Liver (tissue), 3 donors: ENCODE measurements around the gene UGT3A1.
"Not testable (repeated sequence)": the region's sequence is repeated elsewhere in the genome, so short reads cannot be mapped to it uniquely, and the experiment has no call there.

ENCODE experiments used
- EGR1 ChIP-seq, 2 donors: IDR thresholded peaks; 2 replicates each; pipeline ENCODE4 v1.6.1; 2016 to 2018; ENCODE audit warnings: antibody characterized with exemption in 2 of 2, low read depth in 2 of 2
- FOXA1 ChIP-seq: IDR thresholded peaks from 2 replicates; pipeline ENCODE4 v1.6.1; 2016; ENCODE audit warnings: antibody characterized with exemption
- NR2F2 ChIP-seq: IDR thresholded peaks from 2 replicates; pipeline ENCODE4 v1.6.1; 2016; ENCODE audit warnings: antibody characterized with exemption
- RAD21 ChIP-seq, 2 donors: IDR thresholded peaks; 2 replicates each; pipeline ENCODE4 v1.6.1; 2016; ENCODE audit warnings: antibody characterized with exemption in 2 of 2, mild to moderate bottlenecking in 2 of 2
- RXRA ChIP-seq, 2 donors: IDR thresholded peaks; 2 replicates each; pipeline ENCODE4 v1.6.1; 2017 to 2018; ENCODE audit warnings: antibody characterized with exemption in 2 of 2, mild to moderate bottlenecking in 1 of 2
- TAF1 ChIP-seq: conservative IDR thresholded peaks from 2 replicates; pipeline ENCODE4 v1.6.1; 2016; ENCODE audit warnings: antibody characterized with exemption, mild to moderate bottlenecking
- TF ChIP-seq, protein P1 (sequence below): IDR thresholded peaks from 2 replicates; pipeline ENCODE4 v1.6.1; 2016; ENCODE audit warnings: antibody characterized with exemption, mild to moderate bottlenecking
- TF ChIP-seq, protein P2 (sequence below): fragments of 150-350 bp; IDR thresholded peaks from 2 replicates; pipeline ENCODE4 v1.5.1; 2017; ENCODE audit warnings: improper control_type of control experiment, low read depth, low read length; ENCODE audit not compliant: missing input control
- TF ChIP-seq, protein P3 (sequence below): IDR thresholded peaks from 2 replicates; pipeline ENCODE4 v1.6.1; 2016; ENCODE audit warnings: antibody characterized with exemption
- TF ChIP-seq, protein P4 (sequence below): IDR thresholded peaks from 2 replicates; pipeline ENCODE4 v1.6.1; 2016; ENCODE audit warnings: antibody characterized with exemption
- donor health status: healthy.
- donor health status: healthy.

DNA sequence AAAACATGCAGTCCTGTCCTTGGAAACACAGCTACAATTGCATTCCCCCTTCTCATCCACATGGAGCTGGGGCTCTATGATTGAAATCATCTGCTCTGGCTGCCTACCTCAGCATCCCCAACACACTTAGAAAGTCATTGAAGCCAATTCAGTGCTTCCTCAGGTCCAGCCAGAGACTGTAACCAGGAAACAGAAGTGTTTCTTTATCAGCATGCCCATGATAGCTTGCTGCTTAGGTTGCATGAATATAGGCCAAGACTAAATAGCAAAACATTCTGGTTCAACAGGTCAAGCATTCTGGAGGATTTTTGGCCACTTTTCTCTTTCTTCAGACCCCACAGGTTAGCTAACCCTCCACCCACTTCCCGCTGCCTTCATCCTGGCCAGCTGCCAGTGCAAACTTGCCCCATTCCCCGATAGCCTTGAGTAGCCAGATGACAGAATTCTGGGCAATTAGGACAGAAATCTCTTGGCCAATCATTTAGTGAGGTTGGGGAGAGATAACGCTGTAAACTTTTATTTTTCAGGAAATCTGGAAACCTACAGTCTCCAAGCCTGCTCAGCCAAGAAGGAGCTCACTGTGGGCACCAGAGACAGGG lies 43.4 kb upstream of the UGT3A1 start:
- not testable (repeated sequence) for TF ChIP-seq RXRA (IDR thresholded peaks at IDR 0.05); EGR1 (IDR thresholded peaks at IDR 0.05; ENCODE audit: low read depth in 2 of 2); FOXA1; TAF1; NR2F2
- TF ChIP-seq, protein P1, sequence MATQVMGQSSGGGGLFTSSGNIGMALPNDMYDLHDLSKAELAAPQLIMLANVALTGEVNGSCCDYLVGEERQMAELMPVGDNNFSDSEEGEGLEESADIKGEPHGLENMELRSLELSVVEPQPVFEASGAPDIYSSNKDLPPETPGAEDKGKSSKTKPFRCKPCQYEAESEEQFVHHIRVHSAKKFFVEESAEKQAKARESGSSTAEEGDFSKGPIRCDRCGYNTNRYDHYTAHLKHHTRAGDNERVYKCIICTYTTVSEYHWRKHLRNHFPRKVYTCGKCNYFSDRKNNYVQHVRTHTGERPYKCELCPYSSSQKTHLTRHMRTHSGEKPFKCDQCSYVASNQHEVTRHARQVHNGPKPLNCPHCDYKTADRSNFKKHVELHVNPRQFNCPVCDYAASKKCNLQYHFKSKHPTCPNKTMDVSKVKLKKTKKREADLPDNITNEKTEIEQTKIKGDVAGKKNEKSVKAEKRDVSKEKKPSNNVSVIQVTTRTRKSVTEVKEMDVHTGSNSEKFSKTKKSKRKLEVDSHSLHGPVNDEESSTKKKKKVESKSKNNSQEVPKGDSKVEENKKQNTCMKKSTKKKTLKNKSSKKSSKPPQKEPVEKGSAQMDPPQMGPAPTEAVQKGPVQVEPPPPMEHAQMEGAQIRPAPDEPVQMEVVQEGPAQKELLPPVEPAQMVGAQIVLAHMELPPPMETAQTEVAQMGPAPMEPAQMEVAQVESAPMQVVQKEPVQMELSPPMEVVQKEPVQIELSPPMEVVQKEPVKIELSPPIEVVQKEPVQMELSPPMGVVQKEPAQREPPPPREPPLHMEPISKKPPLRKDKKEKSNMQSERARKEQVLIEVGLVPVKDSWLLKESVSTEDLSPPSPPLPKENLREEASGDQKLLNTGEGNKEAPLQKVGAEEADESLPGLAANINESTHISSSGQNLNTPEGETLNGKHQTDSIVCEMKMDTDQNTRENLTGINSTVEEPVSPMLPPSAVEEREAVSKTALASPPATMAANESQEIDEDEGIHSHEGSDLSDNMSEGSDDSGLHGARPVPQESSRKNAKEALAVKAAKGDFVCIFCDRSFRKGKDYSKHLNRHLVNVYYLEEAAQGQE, result not testable (repeated sequence)
- TF ChIP-seq, protein P2, sequence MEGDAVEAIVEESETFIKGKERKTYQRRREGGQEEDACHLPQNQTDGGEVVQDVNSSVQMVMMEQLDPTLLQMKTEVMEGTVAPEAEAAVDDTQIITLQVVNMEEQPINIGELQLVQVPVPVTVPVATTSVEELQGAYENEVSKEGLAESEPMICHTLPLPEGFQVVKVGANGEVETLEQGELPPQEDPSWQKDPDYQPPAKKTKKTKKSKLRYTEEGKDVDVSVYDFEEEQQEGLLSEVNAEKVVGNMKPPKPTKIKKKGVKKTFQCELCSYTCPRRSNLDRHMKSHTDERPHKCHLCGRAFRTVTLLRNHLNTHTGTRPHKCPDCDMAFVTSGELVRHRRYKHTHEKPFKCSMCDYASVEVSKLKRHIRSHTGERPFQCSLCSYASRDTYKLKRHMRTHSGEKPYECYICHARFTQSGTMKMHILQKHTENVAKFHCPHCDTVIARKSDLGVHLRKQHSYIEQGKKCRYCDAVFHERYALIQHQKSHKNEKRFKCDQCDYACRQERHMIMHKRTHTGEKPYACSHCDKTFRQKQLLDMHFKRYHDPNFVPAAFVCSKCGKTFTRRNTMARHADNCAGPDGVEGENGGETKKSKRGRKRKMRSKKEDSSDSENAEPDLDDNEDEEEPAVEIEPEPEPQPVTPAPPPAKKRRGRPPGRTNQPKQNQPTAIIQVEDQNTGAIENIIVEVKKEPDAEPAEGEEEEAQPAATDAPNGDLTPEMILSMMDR, result not testable (repeated sequence)
- TF ChIP-seq, protein P3, sequence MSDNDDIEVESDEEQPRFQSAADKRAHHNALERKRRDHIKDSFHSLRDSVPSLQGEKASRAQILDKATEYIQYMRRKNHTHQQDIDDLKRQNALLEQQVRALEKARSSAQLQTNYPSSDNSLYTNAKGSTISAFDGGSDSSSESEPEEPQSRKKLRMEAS, result not testable (repeated sequence)
- TF ChIP-seq RAD21 (IDR thresholded peaks at IDR 0.05), result peak in 1 of 2 donors; percentile 7
- TF ChIP-seq, protein P4, sequence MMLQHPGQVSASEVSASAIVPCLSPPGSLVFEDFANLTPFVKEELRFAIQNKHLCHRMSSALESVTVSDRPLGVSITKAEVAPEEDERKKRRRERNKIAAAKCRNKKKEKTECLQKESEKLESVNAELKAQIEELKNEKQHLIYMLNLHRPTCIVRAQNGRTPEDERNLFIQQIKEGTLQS, result not testable (repeated sequence)
